ENCODE results near the gene TMPRSS9. TPM values are rescaled to one million over a fixed set of nuclear protein-coding genes. Genes with fewer than 3 reads are reported as not detected.

The TMPRSS9 gene
- total RNA-seq, 4 donors from 2014 or later: 0.13 to 0.78 TPM; not detected in 2

DNA sequence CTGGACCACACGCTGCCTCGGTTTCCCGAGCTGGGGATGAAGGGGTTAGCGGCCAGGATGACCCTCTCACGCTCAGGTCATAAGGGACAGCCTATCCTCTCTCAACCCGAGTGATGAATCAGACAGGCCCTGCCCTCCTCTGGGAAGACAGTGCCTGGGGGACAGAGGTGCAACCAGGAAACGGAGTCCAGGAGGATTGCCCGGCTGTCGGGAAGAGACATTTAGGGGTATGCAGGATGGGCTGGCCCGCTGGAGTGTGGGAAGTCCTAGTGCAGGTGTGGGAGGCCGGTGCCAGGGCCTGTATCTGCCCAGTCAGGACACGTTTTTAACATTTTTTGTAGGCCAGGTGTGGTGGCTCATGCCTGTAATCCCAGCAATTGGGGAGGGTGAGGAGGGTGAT is 40.0 kb upstream of the TMPRSS9 start:
- 75 to 81% methylated on average over 9 to 12 of the region's 12 CpGs for WGBS, 2 donors
- intact Hi-C loops (cut with DNase I): no loop called here

DNA sequence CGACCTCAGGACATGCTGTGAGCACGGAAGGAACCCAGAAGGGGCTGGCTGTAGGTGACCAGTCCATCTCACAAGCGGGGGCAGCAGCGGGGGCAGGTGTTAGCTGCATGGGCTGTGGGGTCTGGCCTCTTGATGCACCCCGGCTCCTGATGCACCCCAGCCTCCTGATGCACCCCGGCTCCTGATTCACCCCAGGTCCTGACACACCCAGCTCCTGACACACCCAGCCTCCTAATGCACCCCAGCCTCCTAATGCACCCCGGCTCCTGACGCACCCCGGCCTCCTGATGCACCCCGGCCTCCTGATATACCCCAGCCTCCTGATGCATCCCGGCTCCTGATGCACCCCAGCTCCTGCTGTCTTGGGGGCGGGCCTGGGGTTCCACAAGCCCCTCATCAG is 39.1 kb upstream of the TMPRSS9 start:
- TF ChIP-seq, protein P1, sequence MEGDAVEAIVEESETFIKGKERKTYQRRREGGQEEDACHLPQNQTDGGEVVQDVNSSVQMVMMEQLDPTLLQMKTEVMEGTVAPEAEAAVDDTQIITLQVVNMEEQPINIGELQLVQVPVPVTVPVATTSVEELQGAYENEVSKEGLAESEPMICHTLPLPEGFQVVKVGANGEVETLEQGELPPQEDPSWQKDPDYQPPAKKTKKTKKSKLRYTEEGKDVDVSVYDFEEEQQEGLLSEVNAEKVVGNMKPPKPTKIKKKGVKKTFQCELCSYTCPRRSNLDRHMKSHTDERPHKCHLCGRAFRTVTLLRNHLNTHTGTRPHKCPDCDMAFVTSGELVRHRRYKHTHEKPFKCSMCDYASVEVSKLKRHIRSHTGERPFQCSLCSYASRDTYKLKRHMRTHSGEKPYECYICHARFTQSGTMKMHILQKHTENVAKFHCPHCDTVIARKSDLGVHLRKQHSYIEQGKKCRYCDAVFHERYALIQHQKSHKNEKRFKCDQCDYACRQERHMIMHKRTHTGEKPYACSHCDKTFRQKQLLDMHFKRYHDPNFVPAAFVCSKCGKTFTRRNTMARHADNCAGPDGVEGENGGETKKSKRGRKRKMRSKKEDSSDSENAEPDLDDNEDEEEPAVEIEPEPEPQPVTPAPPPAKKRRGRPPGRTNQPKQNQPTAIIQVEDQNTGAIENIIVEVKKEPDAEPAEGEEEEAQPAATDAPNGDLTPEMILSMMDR (IDR thresholded peaks at IDR 0.05): no peak
- WGBS, 2 donors: 85 to 93% methylated on average over 10 to 12 of the region's 12 CpGs
- H3K27ac ChIP-seq: no peak overlapping the region
- DNase-seq: no peak
- peaks cover 4 to 8% of the 10 kb centered on the region in 2 donors for H3K36me3 ChIP-seq
- H3K9me3 ChIP-seq: no peaks in the 10 kb centered on the region
- no peaks in the 10 kb centered on the region for H3K4me1 ChIP-seq
- intact Hi-C loops (cut with DNase I): no loop called here
- H3K27me3 ChIP-seq: no peaks in the 10 kb centered on the region
- no peak overlapping the region for H3K4me3 ChIP-seq (replicated peaks in 1 of 3)

More for the DNA sequence above, 40.0 kb upstream of the TMPRSS9 start:
- Histone ChIP-seq H3K4me1 (no peaks in the 10 kb centered on the region), H3K4me3 (replicated peaks in 1 of 3) (no peak overlapping the region), H3K36me3 (peaks cover 4 to 8% of the 10 kb centered on the region in 2 donors), H3K9me3 (no peaks in the 10 kb centered on the region), H3K27ac (no peak overlapping the region), H3K27me3 (no peaks in the 10 kb centered on the region)
- TF ChIP-seq, protein P1 (IDR thresholded peaks at IDR 0.05): no peak
- no peak for TF ChIP-seq POLR2A (IDR thresholded peaks at IDR 0.05)
- no peak for DNase-seq

DNA sequence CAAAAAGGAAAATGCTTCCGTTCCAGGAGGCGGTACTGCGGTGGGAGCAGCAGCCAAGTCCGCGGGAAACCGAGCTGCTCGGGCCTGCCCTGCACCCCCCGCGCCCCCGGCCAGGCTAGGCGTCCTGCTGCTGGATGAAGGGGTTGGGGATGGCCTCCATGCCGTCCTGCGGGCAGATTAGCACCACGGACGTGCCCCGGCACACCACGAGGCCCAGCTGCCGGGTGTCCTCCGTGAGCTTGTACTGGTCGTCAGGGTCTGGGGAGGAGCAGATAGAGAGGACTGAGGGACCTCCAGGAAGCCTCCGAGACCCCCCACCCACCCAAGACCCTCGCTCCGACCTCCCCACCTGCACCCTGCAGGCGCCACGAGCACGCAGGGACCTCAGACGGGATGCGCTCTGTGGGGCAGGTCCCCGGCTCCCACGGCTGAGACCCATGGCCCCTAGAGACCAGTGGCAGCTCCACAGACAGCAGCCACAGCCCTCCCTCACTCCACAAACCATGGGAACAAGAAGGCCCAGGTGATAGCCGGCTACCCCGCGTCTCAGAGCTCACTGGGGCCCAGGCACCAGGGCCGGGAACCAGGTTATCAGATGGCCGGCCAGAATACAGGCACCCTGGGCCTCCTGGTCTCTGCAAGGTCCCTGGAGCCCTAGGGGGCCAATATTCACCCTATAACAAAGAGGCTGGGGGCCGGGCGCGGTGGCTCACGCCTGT is 38.3 kb upstream of the TMPRSS9 start:
- Histone ChIP-seq H3K4me3 (replicated peaks in 1 of 3) (no peak overlapping the region), H3K9me3 (no peaks in the 10 kb centered on the region), H3K27me3 (no peaks in the 10 kb centered on the region), H3K4me1 (peaks cover 0 to 1% of the 10 kb centered on the region in 2 donors), H3K27ac (no peak overlapping the region), H3K36me3 (peaks cover 4 to 8% of the 10 kb centered on the region in 2 donors)
- intact Hi-C loops (cut with DNase I): no loop called here
- TF ChIP-seq, protein P1 (IDR thresholded peaks at IDR 0.05): no peak
- TF ChIP-seq POLR2A (IDR thresholded peaks at IDR 0.05): no peak
- 92% methylated on average over 22 to 26 of the region's 39 CpGs for WGBS, 2 donors
- no peak for DNase-seq

DNA sequence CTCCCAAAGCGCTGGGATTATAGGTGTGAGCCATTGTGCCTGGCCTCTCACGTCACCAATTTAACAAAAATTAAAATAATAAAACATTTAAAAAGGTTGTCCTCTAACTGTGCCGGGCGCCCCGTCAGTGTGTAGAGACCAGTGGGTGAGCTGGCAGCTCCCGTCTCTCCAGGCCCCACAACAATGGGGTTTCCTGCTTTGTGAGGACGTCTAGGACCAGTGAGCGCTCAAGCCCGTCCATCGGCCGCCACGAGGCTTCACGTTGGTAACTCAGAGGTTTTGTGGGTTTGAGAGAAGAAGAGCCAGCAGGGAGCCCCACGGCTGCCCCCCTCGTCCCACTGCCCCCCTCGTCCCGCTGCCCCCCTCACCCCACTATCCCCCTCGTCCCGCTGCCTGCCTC is 36.4 kb upstream of the TMPRSS9 start:
- peaks cover 4 to 8% of the 10 kb centered on the region in 2 donors for H3K36me3 ChIP-seq

More for the DNA sequence above, 36.4 kb upstream of the TMPRSS9 start:
- Histone ChIP-seq H3K27me3 (no peaks in the 10 kb centered on the region), H3K4me3 (replicated peaks in 1 of 3) (no peak overlapping the region), H3K9me3 (no peaks in the 10 kb centered on the region), H3K4me1 (peaks cover 10 to 13% of the 10 kb centered on the region in 2 donors), H3K27ac (no peak overlapping the region)
- DNase-seq: no peak
- intact Hi-C loops (cut with DNase I): no loop called here
- WGBS, 2 donors: 88 to 93% methylated on average over 18 to 19 of the region's 19 CpGs
- no peak for TF ChIP-seq POLR2A (IDR thresholded peaks at IDR 0.05)
- TF ChIP-seq, protein P1 (IDR thresholded peaks at IDR 0.05): no peak

All from thyroid gland (tissue), 4 donors.